ENCODE results near the gene PROM2.
"Not testable (repeated sequence)": the region's sequence is repeated elsewhere in the genome, so short reads cannot be mapped to it uniquely, and the experiment has no call there.

The PROM2 gene

DNA sequence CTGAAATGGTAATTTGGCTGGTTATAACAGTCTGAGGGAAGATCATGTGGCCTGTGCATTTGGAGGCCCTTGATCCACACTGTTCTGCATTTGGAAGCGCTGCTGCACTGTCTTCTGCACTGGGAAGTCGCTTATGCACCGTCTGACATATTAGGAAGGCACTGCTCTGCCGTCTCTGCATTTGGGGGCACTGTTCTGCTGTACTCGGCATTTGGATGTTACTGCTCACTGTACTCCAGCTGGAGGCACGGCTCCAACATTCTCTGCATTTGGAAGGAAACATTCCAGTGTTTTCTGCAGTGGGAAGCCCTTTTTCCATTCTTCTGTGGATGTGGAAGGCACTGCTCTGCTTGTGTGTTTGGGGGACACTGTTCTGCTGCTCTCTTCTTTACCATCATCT, 9.6 kb upstream of the PROM2 start:
- H3K36me3 Mint-ChIP-seq: peaks cover 3% of the 10 kb centered on the region
- H3K27ac Mint-ChIP-seq: no peak overlapping the region
- H3K4me3 Mint-ChIP-seq: no peak overlapping the region
- H3K9me3 Mint-ChIP-seq (ENCODE audit: low read depth): no peaks in the 10 kb centered on the region
- peaks cover 4% of the 10 kb centered on the region for H3K27me3 Mint-ChIP-seq
- no peaks in the 10 kb centered on the region for H3K4me1 Mint-ChIP-seq (ENCODE audit: low read depth)

DNA sequence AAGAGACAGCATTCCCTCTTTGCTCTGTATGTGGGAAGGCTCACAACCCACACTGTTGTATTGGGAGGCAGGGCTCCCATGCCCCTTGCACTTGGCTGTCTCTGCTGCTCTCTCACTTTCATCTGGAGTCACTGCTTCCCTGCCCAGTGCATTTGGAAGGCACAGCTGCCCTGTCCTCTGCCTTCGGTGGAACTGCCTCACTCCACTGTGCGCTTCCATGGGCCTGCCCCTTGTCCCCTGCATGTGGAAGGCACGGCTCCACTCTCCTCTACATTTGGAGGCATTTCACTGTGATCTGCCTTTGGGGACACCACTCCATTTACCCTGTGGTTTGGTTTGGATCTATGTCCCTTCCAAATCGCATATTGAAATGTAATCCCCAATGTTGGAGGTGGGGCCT, 9.1 kb upstream of the PROM2 start:
- Mint-ChIP-seq H3K4me3 (no peak overlapping the region), H3K27me3 (peaks cover 2% of the 10 kb centered on the region), H3K27ac (no peak overlapping the region), H3K9me3 (ENCODE audit: low read depth) (no peaks in the 10 kb centered on the region), H3K4me1 (ENCODE audit: low read depth) (no peaks in the 10 kb centered on the region), H3K36me3 (peaks cover 2% of the 10 kb centered on the region)

DNA sequence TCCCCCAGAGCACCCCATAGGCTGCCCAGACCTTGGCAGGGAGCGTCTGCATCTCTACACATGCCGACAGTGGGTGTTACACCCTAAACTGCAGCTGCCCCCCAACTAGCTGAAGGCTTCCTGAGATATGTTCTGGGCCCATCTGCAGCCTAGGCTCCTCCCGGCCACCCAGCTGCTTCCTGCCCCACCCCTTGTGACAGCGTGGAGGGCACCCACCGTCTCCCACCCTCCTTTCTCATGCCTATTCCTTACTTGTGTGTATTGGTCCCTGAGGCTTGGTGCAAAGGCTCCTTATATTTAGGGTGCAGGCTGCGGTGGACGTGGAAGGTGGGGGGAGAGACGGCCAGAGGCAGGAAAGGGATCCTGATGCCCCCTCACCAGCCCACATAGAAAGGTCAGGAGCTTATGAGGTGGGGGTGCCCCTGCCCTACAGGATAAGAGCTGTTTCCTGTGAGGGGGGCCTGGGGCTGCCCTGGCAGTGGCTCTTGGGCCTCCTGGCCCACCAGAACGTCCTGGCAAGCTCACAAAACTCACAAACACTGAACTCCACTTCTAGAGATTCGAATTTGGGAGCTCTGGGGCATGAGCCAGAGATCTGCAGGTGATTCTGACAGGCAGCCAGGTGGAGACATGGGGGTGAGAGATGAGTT, 7.3 kb upstream of the PROM2 start:
- Mint-ChIP-seq H3K4me1 (ENCODE audit: low read depth) (no peaks in the 10 kb centered on the region), H3K27ac (no peak overlapping the region), H3K9me3 (ENCODE audit: low read depth) (no peaks in the 10 kb centered on the region), H3K36me3 (no peaks in the 10 kb centered on the region), H3K27me3 (no peaks in the 10 kb centered on the region), H3K4me3 (no peak overlapping the region)

DNA sequence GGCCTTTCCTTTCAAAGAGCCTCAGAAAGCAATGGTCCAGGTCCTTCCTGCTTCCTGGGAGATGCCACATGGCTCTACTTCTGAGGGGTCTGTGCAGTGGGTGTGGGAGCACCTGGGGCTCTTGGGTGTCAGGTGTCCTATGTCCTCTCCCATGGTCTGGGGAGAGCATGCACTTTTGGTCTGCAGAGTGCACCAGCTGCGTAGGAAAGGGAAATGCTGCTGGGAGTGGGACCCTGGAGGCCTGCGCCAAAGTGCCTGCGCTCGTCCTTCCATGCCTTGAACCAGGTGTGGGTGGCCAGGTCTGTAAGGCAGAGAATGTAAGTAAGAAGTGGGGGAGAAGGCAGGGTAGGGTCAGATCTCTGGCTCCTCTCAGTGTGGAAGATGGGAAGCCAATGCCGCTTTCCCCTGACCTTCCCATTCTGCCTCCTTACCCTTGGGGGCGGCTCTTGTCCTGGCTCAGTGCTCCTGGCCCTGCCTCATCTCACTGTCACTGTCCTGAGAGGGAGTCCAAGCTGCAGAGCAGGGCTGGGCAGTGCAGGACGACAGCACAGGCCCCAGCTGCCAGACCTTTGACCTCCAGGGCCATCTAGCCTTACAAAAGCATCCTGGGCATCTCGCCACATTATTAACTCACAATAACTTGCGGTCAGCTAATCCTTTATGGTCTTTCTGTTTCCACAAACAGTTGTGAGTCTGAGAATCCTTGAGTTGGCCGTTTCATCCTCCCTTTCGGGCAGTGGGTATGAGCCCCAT, 6.6 kb upstream of the PROM2 start:
- Mint-ChIP-seq H3K27me3 (no peaks in the 10 kb centered on the region), H3K4me3 (no peak overlapping the region), H3K36me3 (no peaks in the 10 kb centered on the region), H3K4me1 (ENCODE audit: low read depth) (no peaks in the 10 kb centered on the region), H3K27ac (no peak overlapping the region), H3K9me3 (ENCODE audit: low read depth) (no peaks in the 10 kb centered on the region)

DNA sequence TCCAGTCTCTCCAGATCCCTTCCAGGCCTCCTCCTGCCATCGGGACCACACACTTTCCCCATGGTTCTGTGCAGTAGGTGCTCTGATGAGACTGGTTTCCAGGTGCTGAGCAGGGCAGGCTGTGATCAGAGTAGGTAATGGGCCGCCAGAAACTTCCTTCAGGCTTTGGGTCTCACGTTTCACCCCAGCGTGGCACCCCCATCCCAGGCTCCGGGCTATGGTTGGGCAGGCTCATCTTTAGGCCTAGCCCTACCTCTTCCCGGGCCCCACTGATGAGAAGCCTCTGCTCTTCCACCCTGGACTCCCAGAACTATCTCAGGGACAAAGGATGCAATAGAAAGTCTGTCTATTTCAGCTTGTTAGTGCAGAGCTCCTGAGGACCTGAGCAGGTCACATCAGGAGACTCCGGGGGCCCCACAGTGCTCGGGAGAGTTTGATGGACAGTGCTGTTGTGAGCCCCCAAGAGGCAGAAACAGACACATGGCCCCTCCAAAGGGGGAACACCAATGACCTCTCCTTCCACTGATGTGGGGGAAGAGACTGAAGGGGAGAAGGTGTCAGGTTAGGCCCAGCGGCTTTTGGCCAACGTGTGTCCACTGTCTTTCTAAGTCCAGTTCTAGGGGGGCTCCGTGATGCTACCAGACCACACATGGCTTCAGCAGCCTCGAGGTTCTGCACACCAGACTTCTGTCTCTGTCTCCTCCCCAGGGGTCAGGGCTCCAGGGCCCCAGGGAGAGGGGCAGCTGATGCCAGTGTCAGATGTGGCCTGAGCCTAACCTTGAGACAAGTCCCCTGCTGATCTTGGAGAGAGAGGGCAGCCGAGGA, 5.8 kb upstream of the PROM2 start:
- H3K27me3 Mint-ChIP-seq: no peaks in the 10 kb centered on the region
- H3K4me3 Mint-ChIP-seq: no peak overlapping the region
- H3K9me3 Mint-ChIP-seq (ENCODE audit: low read depth): no peaks in the 10 kb centered on the region
- no peak overlapping the region for H3K27ac Mint-ChIP-seq
- no peaks in the 10 kb centered on the region for H3K36me3 Mint-ChIP-seq
- H3K4me1 Mint-ChIP-seq (ENCODE audit: low read depth): no peaks in the 10 kb centered on the region

DNA sequence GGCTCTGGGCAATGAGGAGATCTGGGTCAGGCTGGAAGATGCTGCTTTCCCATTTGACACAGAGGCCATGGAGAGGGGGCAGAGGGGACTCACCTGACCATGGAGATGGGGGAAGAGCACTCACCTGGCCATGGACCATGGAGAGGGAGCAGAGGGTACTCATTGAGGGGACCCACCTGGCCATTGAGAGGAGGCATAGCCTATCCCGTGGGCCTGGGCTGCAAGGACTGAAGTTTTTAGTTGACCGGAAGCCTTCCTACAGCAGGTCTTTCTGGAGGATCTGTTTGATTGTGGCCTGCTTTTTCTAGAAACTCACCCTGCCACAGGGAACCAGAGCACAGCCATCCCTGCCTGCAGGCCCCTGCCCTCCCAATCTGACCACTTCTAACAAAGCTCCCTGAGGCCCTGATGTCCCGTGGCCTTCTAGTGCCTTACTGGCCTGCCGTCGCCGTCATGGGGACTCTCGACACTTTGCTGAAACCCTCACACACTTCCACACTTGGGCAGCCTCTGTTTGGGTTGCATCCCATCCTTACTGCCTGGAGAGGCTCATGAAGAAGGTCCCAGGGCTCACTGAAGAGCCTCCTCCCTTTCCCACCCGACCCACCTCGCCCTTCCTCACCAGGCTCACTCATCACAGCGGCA, 5.1 kb upstream of the PROM2 start:
- Mint-ChIP-seq H3K9me3 (ENCODE audit: low read depth) (no peaks in the 10 kb centered on the region), H3K36me3 (no peaks in the 10 kb centered on the region), H3K27me3 (no peaks in the 10 kb centered on the region), H3K4me3 (no peak overlapping the region), H3K27ac (no peak overlapping the region), H3K4me1 (ENCODE audit: low read depth) (no peaks in the 10 kb centered on the region)

DNA sequence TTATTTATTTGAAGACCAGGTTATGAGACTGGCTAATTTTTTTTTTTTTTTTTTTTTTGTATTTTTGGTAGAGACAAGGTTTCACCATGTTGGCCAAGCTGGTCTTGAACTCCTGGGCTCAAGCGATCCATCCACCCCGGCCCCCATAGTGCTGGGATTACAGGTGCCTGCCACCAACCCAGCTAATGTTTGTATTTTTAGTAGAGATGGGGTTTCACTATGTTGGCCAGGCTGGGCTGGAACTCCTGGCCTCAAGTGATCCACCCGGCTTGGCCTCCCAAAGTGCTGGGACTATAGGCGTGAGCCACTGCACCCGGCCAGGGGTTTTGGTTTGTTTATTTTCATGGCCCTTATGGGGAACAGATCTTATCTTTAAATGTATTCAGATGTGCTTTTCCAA, 4.5 kb upstream of the PROM2 start:
- H3K9me3 Mint-ChIP-seq (ENCODE audit: low read depth); H3K27ac Mint-ChIP-seq; H3K4me1 Mint-ChIP-seq (ENCODE audit: low read depth); H3K27me3 Mint-ChIP-seq; H3K36me3 Mint-ChIP-seq; H3K4me3 Mint-ChIP-seq: not testable (repeated sequence)

DNA sequence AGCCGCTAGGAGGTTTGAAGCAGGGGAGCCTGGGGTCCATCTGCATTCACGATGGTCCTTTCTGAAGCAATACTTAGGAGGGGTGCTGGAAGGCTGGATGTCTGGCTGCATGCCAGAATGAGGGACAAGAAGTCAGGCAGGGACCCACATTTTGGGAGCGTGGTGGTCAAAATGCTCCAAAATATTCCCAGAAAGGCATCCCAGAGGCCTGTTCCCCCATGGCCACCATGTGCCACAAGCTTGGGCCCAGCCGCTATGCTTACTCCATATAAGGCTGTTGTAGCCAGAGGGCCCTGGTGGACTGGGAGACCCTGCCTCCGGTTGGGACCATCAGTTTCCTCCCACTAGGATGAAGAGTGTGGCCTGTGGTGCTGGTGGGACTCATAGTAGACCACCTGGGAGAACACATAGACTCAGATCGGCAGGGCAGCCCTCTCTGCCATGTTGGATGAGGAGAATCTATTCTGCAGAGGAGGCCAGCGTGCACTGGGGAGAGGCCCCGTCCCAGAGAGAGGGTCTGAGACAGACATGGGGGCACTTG, 3.6 kb upstream of the PROM2 start:
- Mint-ChIP-seq H3K4me3 (no peak overlapping the region), H3K9me3 (ENCODE audit: low read depth) (no peaks in the 10 kb centered on the region), H3K4me1 (ENCODE audit: low read depth) (no peaks in the 10 kb centered on the region), H3K27ac (no peak overlapping the region), H3K36me3 (no peaks in the 10 kb centered on the region), H3K27me3 (no peaks in the 10 kb centered on the region)

DNA sequence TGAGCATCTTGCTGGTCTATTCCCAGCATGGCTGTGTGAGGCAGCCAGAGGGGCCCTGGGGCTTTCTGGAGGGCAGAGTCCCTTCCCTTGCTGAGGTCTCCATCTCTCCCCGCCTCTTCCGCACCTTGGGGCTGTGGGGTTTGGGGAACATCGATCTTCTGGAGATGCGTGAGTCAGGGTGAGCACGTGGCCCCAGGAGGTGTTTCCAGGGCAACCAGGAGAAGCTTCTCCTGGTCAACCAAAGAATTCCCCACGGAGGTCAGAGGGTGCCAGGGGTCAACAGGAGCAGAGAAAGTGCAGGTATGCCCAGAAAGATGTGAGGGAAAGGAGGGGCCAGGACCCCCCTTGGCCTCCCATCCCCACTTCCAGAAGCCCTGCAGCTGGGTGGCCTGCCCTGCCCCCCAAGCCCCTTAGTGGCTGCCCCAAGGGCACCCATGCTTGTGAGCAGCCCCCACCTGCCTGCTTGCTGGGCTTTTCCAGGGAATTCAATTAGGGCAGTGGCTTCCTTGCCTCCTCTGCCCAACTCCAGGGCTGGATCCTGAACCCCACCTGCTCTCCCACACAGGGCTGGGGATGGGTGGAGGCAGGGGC, 2.8 kb upstream of the PROM2 start:
- no peaks in the 10 kb centered on the region for H3K4me1 Mint-ChIP-seq (ENCODE audit: low read depth)
- no peak overlapping the region for H3K4me3 Mint-ChIP-seq
- no peaks in the 10 kb centered on the region for H3K9me3 Mint-ChIP-seq (ENCODE audit: low read depth)
- no peak overlapping the region for H3K27ac Mint-ChIP-seq
- H3K36me3 Mint-ChIP-seq: no peaks in the 10 kb centered on the region
- H3K27me3 Mint-ChIP-seq: no peaks in the 10 kb centered on the region

DNA sequence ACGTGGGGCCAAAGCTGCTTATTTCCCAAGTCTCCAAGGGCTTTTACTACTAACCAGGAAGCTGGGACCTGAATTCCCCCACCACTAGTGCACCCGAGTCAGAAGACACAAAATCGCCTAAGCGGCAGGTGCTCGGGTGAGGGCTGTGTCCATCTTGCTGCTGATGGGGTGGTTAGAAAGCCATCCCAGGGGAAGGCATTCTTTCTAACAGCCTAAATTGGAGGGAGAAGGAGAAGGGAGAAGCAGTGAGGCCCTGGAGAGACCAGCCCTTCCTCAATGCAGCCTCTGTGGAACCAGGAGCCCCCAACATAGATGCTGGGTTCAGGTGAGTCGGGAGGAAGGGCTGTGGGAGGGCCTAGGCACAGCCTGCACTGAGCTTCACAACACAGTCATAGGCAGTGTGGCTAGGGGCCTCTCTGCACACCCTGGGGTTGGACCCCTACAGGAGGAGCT, 1.9 kb upstream of the PROM2 start:
- Mint-ChIP-seq H3K4me3 (no peak overlapping the region), H3K27me3 (no peaks in the 10 kb centered on the region), H3K27ac (no peak overlapping the region), H3K36me3 (no peaks in the 10 kb centered on the region), H3K9me3 (ENCODE audit: low read depth) (no peaks in the 10 kb centered on the region), H3K4me1 (ENCODE audit: low read depth) (no peaks in the 10 kb centered on the region)

DNA sequence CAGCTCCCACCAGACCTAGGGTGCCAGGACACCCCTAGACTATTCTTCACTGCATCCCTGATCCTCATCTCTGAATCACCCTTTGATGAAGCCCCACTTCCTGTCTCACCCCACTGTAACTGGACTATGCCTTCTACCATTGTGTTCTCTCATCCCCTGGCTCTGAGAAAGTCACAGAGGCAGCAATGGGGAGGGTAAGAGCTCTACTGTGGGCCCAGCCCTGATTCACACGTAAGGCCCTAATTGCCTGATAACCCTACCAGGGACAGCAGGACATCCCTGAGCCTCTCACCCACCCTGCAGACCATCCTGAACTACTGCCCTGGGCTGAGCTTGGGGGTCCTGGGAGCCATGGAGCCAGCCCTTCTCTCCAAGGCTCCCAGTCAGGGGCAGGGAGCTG, 1.5 kb upstream of the PROM2 start:
- no peaks in the 10 kb centered on the region for H3K27me3 Mint-ChIP-seq
- H3K4me1 Mint-ChIP-seq (ENCODE audit: low read depth): no peaks in the 10 kb centered on the region
- no peak overlapping the region for H3K27ac Mint-ChIP-seq
- H3K4me3 Mint-ChIP-seq: no peak overlapping the region
- no peaks in the 10 kb centered on the region for H3K36me3 Mint-ChIP-seq
- no peaks in the 10 kb centered on the region for H3K9me3 Mint-ChIP-seq (ENCODE audit: low read depth)

DNA sequence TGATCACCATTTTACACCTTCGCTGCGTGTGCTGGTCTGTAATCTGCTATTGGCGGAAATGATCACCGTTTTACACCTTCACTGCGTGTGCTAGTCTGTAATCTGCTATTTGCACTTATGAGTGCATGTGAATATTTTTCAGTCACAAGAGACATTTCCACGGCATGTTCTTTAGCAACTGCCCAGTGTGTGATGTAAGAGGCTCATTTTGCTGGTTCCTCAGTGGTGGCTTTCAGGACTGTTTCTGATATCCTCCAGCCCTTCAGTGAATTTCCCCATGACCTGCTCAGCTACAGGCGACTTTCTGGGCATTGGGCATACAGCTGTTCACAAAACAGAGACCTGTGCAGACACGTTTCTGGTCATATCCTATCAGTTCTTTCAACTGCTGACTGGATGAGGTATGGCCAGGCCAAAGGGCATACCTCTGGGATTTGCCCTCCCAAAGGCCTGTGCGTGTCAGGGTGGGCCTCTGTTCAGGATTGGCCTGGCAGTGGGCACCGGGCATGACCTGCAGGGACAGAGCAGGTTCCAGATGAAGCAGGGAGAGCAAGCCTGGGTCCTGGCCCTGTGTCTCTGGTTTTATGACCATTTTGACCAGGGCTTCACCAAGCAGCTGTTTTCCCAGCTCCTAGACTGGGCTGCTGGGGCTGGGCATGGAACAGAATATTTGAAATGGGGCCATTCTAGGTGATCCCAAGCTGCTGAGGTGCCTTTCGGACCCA, 521 bp upstream of the PROM2 start:
- Mint-ChIP-seq H3K36me3 (no peaks in the 10 kb centered on the region), H3K4me1 (ENCODE audit: low read depth) (no peaks in the 10 kb centered on the region), H3K9me3 (ENCODE audit: low read depth) (no peaks in the 10 kb centered on the region), H3K27ac (no peak overlapping the region), H3K27me3 (no peaks in the 10 kb centered on the region), H3K4me3 (no peak overlapping the region)

DNA sequence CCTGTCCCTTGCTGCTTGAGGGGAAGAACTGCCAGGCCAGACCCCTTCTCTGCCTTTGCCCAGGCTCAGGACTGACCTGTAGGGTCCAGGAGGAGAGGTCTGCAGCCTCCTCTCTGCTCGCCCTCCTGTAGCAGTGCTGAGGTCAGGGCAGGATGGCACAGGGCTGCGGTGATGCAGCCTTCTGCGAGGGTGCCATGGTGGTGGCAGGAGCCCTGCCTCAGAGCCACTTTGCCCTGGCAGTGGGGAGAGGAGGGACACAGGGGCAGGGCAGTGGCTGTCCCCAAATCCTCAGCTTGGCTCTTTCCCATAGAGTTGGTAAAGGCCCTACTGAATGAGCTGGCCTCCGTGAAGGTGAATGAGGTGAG, 884 bp downstream of the PROM2 start:
- no peaks in the 10 kb centered on the region for H3K27me3 Mint-ChIP-seq
- H3K4me3 Mint-ChIP-seq: no peak overlapping the region
- no peak overlapping the region for H3K27ac Mint-ChIP-seq
- no peaks in the 10 kb centered on the region for H3K36me3 Mint-ChIP-seq
- H3K4me1 Mint-ChIP-seq (ENCODE audit: low read depth): no peaks in the 10 kb centered on the region
- H3K9me3 Mint-ChIP-seq (ENCODE audit: low read depth): no peaks in the 10 kb centered on the region

DNA sequence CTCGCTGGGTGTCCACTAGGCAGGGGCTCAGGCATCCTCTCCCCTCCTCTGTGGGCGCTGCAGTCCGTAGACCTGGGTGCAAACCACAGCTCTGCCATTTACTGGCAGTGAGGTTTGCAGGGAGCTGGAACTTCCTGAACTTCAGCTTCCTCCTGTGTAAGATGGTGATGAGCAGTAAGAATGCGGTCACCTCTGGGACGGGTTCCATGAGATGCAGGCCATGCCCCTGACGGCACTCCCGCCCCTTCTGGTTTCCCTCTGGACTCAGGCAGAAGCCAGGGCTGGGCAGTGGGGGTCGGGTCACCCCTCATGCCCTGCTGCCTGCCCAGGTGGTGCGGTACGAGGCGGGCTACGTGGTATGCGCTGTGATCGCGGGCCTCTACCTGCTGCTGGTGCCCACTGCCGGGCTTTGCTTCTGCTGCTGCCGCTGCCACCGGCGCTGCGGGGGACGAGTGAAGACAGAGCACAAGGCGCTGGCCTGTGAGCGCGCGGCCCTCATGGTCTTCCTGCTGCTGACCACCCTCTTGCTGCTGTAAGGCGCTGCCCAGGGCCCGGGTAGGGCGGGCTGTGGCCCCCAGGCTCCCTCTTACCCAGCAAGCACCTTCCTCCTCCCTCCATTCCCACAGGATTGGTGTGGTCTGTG, 1.5 kb downstream of the PROM2 start:
- no peak overlapping the region for H3K4me3 Mint-ChIP-seq
- H3K27ac Mint-ChIP-seq: no peak overlapping the region
- H3K4me1 Mint-ChIP-seq (ENCODE audit: low read depth): no peaks in the 10 kb centered on the region
- H3K9me3 Mint-ChIP-seq (ENCODE audit: low read depth): no peaks in the 10 kb centered on the region
- H3K27me3 Mint-ChIP-seq: no peaks in the 10 kb centered on the region
- H3K36me3 Mint-ChIP-seq: no peaks in the 10 kb centered on the region
